Measurements from ENCODE around the gene MALAT1.

MALAT1 gene

DNA sequence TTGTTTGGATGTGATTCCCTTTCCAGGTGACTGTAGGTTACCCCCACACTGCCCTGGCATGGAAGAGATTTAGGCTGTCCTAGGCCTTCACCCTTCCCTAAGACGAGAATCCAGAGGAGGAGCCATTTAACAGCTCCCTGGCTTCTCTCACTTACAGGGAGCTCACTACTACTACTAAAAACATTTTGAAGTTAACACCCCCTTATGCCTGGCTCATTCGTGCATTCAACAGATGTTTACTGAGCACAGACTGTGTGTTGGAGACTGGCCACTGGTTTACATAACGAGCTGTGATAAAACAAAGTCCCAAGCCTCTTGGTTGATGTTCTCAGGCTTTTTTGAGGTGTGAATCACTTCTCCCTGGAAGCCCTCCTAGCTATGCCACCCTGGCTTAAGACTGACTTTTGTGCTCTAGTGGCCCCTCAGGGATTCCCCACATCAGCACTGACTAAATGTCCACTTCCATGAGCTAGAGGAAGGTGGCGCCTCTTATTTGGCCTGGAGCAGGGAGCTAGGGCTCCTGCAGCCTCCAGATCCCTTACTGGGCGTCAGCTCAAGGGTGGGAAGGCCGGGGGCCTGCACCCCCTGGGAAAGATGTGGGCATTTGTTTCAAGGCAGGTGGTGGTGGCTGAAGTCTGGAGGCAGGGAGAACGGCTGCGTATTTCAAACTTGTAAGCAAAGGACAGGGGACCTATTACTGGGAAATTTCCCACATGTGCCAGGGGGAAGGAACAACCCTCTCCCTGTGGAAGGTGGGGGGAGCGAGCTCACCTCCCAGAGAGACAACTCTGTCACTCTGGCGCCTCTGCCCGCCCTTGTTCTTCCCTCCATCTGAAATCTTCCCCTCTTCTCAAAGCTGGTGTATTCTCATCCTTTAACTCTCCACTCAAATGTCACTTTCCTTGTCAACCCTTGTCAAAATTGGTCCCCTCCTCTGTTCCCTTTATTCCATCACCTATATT lies 19.4 kb upstream of the MALAT1 start:
- DNase-seq (ENCODE audit: low read depth) = peak; percentile 79

DNA sequence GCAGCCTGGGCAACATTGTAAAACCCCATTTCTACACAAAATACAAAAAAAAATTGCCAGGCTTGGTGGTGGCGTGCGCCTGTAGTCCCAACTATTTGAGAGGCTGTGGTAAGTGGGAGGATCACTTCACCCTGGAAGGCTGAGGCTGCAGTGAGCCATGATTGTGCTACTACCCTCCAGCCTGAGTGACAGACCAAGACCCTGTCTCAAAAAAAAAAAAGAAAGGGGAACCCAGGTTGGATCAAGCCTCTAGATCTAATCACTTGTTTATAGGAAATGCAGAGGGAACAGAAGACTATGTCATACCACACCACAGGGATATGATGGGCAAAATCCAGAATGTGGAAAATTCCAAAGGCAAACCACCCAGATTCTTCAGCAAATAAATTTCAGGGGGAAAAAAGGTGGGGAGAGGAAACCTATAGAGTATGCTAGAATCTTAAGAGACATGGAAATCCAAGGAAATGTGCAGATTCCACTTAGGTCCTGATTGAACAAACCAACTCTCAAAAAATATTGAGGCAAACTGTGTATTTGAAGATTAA lies 16.5 kb upstream of the MALAT1 start:
- no peak for DNase-seq (ENCODE audit: low read depth)

DNA sequence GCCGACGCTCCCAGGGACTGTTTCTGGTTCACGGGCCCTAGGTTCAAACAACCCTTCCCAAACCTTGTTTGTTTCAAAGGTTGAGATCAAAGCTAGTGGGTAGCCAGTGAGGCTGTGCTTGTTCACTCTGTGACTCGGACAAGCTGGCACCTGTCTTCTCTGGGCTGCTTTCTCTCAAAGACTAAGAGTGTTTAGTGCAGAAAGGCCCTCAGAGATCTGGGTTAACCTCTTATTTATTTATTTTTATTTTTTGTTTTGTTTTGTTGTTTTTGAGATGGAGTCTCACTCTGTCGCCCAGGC lies 13.0 kb upstream of the MALAT1 start:
- DNase-seq (ENCODE audit: low read depth) = no peak

DNA sequence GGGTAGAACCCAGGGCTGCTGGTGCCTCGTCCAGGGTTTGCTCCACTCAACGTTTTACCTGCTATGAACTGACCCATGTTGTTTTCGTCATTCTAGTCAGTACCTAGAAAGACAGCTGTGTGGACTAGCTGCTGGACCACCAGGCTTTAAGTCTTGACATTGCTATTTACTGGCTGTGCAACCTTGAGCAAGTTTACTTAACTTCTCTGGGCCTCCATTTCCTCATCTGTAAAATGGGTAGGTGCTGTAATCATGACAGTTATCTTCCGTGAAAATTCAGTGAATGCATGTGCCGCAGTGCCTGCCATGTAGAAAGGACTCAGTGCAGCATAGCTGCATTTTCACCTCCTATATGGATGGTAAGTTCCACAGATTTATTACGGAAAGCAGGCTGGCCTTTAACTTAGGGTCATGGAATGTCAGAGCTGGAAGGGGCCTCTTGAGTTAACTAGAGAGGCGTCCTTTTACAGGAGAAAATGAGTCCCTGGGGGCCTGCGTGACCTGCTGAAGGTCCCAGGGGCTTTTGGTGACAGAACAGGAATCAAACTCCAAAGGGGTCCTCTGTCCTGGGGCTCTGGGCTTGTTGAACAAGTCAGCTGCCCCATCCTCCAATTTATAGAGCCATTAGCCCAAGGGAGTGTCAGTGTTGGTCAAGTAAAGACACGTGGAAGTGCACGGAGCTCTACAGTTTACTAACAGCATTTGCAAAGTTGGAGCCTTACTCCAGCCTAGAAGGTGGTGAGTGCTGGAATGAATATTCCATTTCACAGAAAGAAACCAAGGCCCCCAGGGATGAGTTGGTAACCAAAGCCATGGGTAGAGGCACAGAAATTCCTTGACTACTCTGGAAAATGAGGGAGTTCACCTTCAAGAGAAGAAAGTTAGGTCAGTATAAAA lies 12.0 kb upstream of the MALAT1 start:
- DNase-seq (ENCODE audit: low read depth) = no peak

DNA sequence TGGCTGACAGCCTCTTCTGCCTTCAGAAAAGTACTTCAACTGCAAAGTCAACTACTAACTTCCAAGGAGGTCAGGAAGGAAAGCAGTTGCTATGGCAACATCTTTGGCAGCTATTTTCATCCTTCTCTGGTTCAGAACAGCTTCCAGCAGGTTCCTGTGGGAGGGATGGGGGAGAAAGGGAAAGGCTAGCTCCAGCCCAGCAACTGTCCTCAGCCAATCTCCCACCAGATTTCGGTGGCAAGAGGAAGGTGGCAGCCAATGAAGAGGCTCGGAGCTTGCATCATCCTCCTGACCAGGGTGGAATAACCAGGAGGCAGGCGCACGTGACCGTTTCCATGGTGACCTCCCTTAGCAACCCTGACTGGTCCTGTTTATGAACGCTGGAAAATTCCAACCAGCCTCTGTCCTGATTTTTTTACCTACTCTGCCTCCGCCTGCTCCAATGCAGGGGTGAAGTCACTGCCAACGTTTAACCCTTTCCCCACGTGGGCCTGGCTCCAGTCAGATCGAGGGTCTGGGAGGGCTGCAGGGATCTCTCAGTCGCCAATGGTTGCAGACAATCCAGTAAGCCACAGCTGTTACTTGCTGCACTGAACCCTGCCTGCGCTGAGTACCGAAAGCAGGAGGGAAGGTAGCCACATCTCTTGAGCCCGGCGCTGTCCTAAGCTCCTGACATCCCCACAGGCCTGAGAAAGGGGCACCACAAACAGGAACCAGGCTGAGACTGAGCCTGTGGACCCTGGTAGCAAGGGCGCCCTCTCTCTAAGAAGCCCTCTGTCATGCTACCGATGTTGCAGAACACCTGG lies 11.2 kb upstream of the MALAT1 start:
- peak; percentile 100 for DNase-seq (ENCODE audit: low read depth)

DNA sequence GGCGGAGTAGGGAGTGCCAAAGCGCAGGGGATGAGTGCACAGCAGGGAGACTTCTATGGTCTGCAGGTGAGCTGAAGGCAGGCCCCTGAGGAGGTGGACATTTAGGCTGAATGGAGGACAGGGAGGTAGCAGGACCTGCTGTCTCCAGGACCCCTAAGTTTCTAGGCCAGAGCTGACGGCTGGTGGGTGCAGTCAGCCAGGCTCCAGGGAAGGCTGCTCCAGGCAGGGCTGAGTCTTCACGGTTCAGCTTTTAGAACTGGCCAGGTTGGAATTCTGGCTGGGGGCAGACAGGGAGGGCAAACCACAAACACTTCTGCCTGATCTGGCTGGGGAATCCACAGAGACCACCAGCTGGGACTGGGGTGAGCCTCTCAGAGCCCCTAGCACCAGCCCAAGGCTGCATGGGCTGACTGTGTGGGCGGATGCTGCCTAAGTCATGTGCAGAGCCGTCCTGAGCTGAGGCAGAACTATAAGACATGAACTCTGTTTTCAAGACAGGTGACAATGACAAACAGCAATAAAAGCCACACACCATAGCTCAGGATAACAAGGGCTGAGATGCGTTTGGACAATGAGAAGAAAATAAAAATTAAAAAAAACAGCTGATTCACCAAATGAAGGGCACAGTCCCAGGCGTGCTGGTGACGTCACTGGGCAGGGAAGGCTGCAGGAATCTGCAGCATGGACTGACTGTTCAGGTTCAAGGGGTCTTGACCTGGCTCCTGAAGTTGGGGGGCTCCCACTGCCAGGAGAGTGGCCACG lies 10.4 kb upstream of the MALAT1 start:
- peak; percentile 76 for DNase-seq (ENCODE audit: low read depth)

DNA sequence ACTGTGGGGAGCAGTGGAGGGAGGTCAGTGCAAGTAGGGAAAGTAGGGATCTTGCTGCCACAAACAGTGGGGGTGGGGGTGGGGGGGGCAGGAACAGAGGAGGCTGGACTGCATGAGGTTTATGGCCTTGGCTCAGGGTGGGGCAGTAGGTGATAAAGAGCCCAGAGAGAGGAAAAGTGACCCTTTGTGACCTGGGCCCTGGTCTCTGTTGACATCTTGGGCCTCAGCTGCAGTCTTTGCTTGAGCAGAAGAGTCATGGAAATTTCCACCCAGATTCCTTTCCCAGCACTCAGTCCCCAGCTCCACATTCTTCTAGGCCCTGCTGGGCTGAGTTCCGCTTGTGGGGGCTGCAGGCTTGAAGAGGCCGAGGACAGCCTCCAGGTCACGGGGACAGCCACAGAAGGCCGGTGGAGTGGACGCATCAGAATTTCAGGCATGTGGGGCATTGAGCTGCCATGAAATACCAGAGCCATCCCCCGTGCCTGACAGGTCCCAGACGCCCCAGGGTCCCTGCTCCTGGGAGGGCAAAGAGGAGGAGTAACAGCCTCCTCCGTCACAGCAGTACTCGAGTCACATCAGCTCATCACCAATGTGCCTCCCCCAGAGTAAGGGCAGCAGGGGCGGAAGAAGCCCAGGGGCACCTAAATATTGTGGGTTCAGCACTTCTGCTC lies 9.7 kb upstream of the MALAT1 start:
- peak; percentile 89 for DNase-seq (ENCODE audit: low read depth)

DNA sequence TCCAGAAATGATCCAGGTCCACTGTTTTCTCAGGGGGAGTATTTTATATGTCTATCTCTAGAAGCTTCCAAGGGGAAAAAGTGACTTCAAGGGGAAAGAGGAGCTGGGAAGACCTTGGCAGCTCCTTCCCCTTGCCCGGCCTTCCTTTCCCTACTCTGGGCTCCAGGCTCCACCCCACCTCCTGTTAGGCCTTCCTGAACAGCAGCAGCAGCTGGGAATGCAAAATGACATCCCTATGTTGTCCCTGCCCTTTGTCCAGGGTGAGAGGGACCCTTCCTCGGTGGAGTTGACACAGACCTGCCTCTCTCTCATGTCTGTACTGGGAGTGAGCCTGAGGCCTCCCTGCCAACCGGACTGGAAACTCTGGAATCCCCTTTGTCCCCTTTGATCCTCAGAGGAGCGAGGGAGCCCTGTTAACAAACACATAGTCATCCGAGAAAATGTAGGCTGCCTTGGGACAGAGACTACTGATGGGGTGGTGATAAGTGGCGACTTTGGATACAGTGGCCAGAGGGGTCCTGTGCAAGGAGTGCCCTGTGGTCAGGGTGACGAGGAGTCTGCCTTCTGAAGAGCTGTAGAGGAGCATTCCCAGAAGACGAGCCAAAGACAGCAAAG lies 9.0 kb upstream of the MALAT1 start:
- DNase-seq (ENCODE audit: low read depth) = peak; percentile 43

DNA sequence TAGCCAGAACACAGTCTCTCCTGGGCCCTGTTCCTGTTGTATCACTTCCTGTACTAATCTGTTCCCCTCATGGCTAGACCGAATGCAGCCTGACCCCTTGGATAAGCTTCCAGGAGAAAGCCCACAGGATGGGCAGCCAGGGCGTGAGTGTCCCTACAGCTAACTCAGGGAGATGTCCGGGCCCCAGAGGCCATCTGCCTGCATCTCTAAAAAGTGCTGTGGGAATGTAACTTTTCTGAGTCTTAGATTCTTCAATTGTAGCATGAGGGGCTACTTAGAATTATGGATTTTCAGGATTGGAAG lies 7.7 kb upstream of the MALAT1 start:
- DNase-seq (ENCODE audit: low read depth) = peak; percentile 33

DNA sequence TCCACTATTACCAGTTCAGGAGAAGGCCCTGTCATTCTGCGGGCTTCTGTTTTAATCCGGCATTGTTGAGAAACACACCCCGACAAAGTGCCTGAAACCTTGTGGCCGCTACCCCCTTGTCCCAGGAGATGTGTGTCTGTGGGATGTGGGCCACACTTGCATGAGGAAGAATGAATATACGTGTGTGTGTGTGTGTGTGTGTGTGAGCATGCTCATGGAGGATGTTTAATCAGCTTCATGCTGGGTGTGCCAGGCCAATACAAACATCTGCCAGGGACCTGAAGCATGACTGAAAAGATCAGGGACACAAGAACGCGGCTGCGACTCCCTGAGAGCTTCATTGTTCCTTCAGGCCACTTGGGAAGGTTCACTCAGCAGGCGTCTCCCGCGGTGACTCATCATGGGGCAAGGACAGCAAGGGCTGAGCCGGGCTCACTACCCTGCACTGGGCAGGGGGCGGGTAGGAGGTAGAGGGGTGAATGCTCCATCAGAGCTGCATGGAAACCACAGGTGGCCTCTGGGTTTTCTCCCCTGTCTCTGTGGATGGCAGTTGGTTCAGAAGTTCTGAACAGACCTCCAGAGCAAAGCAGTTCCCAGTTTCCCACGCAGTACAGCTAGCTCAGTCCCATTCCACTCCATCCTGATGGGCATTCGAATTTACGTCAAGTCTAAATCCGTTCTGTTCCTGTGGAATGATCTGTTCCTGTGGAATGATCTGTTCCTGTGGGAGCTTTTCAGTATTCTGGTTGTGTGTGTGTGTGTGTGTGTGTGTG lies 7.0 kb upstream of the MALAT1 start:
- peak; percentile 90 for DNase-seq (ENCODE audit: low read depth)

DNA sequence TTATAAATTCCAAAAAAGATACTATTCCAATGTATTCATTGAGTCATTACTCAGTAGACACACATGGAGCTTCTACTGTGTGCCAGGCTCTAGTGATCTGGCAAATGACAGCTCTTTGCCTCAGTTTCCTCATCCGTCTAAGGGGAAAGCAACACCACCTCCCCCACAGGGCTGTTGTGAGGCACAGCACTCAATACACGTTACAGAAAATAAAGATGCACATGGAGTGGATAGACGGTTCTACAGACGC lies 6.5 kb upstream of the MALAT1 start:
- DNase-seq (ENCODE audit: low read depth) = no peak

DNA sequence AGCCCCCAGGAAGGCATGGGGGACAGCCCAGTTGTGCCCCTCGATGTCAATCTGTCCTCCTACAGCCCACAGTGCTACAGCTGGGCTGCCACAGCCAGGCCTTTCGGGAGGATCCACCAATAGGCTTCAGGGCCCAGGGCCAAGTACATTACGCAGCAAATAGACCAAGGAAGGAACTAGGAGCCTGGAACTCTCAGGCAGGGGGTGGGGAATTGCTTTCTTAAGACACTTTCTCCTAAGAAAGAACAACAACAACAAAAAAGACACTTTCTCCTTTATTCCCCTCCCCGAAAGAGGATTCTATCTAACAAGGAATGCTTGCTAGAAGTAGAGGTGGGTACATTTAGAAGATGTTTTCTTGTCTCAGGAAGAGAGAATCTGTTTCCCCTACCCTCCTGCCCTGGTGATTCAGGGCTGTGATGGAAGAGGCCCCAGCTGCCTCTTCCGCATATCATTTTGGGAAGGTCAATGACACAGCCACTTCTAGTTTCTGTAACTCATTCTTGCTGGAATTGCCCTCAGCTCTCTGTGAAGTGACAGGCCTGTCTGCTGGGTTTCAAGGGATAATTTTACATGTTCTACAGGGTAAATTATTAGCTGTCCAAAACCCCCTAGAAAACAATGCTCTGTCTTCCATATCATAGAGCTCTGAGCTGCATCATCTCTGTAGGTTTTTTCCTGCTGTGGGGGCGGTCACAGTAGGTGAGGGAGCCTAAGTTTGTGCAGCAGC lies 6.0 kb upstream of the MALAT1 start:
- peak; percentile 85 for DNase-seq (ENCODE audit: low read depth)

DNA sequence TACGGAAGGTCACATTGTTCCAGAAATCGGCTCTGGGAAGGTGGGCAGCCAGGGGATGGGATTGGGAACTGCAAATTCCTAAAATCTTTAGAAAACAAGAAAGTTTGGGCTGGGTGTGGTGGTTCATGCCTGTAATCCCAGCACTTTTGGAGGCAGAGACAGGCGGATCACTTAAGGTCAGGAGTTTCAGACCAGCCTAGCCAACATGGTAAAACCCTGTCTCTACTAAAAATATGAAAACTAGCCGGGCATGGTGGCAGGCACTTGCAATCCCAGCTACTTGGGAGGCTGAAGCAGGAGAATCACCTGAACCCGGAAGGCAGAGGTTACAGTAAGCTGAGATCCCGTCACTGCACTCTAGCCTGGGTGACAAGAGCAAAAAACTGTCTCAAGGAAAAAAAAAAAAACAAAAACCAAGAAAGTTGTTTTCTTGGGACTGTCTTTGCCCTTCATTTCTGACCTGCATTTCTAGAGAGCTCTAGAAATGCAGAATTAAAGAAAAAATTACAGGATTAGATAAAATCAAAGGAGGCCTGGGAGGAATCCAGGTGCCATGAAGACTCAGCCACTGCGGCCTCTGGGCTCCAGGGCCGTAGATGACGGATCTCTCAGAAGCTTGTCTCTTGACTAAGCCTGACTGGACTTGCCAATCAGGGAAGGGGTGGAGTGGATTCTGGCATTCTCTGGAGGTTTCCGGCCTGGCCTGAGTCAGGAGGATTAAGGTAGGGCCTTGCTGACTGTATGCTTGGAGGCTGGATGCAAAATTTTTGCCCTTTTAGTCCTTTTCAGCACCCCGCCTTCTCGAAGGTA lies 5.3 kb upstream of the MALAT1 start:
- DNase-seq (ENCODE audit: low read depth) = peak; percentile 99

DNA sequence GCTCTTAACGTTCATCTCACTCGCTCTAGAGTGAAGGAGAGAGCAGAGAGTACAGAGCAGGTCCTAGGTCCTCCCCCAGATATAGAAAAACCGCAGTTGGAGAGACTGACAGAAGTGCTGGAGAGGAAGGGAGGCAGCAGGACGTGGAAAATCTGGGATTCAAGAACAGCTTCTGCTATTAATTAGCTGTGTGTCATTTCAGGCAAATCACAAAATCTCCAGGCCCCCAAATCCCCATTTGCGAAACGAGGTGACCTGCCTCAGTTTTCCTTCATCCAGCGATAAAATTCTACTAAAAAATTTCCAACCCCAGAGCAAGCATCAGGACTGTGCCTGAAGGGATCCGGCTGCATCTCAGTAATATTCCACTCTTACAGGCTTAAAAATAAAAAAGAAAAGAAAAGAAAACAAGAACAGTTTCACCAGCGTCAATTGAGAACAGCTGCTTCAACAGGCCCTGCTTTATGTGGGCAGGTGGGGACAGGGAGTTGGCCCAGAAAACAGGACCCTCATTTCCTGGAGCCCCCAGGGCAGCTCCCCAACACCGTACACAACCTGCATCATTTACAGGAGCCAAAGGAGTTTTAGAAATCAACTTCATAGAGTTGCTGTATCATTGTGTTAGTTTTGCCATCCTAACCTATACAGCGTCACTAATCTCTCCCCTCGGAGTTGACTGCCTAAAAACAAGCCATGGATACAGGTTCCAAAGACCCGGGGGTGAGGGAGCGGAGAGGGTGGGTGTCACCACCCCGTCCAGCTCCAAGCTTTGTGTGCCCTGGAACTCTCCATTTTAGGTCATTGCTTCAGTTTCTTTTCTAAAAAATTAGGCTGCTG lies 2.3 kb upstream of the MALAT1 start:
- peak; percentile 42 for DNase-seq (ENCODE audit: low read depth)

DNA sequence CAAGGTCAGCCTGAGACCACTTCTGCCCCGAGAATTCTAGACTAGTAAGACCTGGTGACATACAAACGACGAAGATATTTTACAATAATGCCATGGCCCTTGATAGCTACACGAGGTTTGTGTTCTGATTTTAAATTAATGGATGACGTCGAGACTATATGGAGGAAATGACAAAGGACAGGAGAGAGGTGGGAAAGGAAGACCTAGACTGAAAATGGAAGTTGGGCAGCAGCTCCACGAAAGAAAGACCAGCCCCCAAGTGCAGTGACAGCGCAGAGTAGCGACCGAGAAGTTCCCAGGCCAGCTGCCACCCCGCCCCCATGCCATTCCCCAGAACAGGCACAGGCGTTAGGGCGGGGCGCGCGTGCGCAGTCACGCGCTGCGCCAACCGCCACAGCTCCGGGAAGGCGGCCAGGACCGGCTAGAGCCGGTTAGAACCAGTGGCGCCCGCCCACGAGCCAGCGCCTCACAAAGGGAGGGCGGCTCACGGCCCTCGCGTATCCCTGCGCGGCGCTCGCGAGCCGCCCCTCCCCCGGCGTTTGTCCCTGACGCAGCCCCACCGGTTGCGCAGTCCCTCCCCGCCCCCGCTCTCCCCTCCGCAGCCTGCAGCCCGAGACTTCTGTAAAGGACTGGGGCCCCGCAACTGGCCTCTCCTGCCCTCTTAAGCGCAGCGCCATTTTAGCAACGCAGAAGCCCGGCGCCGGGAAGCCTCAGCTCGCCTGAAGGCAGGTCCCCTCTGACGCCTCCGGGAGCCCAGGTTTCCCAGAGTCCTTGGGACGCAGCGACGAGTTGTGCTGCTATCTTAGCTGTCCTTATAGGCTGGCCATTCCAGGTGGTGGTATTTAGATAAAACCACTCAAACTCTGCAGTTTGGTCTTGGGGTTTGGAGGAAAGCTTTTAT lies 1.5 kb upstream of the MALAT1 start:
- peak; percentile 98 for DNase-seq (ENCODE audit: low read depth)

DNA sequence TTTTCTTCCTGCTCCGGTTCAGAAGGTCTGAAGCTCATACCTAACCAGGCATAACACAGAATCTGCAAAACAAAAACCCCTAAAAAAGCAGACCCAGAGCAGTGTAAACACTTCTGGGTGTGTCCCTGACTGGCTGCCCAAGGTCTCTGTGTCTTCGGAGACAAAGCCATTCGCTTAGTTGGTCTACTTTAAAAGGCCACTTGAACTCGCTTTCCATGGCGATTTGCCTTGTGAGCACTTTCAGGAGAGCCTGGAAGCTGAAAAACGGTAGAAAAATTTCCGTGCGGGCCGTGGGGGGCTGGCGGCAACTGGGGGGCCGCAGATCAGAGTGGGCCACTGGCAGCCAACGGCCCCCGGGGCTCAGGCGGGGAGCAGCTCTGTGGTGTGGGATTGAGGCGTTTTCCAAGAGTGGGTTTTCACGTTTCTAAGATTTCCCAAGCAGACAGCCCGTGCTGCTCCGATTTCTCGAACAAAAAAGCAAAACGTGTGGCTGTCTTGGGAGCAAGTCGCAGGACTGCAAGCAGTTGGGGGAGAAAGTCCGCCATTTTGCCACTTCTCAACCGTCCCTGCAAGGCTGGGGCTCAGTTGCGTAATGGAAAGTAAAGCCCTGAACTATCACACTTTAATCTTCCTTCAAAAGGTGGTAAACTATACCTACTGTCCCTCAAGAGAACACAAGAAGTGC lies 661 bp upstream of the MALAT1 start:
- peak; percentile 69 for DNase-seq (ENCODE audit: low read depth)

Data from ELR (cell line).